Skin epidermis (tissue), 12 donors: ENCODE results near the gene ATP1A2.

Source experiments
- H3K27ac ChIP-seq, 21 experiments: fragments of 200-600 bp; sonication (generic) in 11 of 21; one replicate each; pipeline ENCODE4 v1.5.0; 2020; ENCODE audit warnings: mild to moderate bottlenecking in 3 of 21, inconsistent platforms in 2 of 21, moderate library complexity in 2 of 21
- H3K4me3 ChIP-seq, 7 experiments: fragments of 200-600 bp; sonication (generic) in 2 of 7; one replicate each; pipeline ENCODE4 v1.5.0; 2020; ENCODE audit warnings: inconsistent platforms in 2 of 7, mild to moderate bottlenecking in 2 of 7, moderate library complexity in 1 of 7

The ATP1A2 gene

DNA sequence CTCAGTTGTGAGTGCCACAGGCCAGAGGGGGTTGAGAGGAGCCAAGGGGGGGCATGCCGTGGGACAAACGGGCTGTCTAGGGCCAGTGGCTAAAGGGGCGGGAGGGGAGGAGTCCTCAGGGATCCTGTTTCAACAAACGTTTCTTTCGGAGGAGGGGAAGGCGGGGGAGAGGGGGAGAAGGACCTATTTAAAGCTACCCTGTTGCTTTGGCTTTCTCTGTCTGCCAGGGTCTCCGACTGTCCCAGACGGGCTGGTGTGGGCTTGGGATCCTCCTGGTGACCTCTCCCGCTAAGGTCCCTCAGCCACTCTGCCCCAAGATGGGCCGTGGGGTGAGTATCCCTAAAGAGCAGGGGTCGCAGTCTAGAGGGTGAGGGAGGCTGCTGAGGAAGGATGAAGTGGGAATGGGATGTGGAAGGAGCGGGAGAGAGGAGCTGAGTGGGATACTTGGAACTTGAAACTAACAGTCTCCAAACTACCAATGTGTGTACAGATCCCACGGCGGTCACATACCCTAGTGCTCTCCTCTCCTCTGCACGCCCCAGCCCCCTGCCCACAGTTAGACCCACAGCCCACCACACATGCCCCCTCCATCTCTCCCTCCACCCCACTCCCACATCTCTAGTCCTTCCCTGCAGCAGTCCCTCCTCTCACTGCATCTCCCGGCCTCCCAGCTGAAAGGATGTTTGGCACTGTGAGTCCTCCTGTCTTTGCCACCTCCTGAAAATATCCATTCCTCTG lies at the start of gene ATP1A2:
Gene ATP1A2, plus strand, starts transcription at position 215 of the 738 bp plus-strand sequence. Its CDS starts 103 bp downstream, at position 318.
- no peak within 1 kb of the TSS for H3K4me3 ChIP-seq
- H3K27ac ChIP-seq: no peak within 1 kb of the TSS

DNA sequence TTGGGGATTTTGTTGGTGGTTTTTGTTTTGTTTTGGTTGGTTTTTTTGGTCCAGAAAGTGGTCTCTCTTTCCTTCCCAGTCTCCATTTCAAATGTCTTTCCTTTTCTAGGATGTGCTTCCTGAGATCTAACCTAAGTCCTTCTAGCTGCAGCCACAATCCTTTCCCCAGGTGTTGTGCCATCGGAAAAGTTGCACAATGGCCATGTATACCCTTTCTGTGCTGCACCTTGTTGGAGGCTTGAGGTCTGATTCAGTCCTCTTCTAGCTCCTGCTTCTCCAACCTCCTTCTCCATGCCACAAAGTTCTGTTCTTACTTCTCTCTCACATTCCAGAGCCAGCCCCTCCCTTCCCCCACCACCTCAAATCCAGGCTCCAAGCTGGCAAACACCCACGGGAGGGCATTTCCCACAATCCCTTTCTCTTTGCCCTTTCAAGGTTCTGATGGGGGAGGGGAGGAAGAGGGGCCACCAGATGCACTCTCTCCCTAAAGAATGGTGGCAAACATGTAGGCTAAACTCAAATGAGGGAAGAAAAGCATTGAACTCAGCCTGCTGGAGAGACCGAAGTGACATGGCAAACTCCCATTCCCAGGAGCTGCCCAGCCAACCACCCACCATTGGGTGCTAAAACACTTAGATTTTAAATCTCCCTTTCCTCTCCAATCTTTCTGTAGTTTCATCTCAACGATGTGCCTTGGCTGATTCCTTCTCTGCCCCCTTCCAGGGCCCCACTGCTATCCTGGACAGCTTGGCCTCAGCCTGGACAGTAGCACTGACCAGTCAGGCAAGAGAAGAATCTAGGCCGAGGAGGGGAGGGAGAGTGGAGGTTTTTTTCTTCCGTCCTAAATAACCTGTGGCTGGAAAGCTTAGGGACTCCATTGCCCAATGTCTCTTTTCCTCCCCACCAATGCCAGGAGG lies 48.5 kb upstream of the ATP1A2 start:
- Histone ChIP-seq H3K4me3 (no peak overlapping the region), H3K27ac (no peak overlapping the region)

DNA sequence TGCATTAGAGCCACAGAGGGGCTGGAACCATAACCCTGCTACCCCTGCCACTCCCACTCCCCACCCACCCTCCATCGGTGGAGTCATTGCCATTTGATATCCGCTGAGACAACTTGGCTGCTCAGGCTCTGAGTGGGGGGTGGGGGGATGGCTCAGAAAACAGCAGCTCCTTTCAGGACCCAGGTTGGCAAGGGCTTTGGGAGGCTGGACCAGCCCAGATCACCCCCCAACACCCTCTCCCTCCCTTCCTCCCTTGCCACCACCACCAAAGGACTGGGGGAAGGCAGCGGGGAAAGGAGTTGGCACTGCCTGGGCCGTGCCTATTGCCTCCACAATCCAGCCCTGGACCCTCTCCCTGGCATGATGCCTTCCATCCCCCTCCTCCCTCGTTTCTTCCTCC lies 47.3 kb upstream of the ATP1A2 start:
- Histone ChIP-seq H3K4me3 (no peak overlapping the region), H3K27ac (no peak overlapping the region)

DNA sequence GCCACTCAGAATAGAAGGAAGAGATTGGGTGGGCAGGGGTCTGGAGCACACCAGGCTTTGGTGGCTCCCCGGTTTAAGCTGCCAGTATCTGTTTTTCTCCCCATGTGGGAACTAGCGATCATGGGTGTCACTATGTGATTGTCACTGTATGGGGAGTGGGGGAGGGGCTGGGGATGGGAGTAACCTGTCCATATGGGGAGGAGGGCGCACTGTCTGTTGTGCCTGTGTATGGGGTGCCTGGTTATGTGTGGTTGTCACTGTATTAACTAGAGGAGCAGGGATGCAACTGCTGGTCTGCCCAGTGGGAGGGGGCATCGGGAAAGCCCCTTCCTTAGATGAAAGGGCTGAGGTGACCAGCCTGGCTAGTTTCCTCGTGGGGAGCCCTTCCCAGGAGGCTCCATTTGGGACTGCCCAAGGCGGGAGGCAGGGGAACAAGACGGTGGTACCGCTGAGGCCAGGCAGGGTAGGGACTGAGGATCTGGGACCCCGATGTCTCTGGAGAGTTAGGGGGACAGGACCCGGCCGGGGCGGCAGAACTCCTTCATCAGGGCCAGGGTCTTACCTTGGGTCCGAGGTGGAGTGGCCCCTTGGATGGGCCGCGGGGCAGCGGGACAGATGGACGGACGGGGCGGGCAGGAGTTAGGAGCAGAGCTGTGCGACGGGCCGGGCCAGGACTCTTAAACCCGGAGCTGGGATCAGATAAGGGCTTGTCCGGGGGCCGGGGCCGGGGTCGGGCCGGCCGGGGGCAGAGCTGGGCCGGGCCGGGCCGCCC lies 45.9 kb upstream of the ATP1A2 start, which contains the start of gene KCNJ10:
Gene KCNJ10, minus strand, starts transcription at position 701 of the 772 bp plus-strand sequence. CDS start 27,628 bp downstream, outside the sequence.
- Histone ChIP-seq H3K27ac (no peak within 1 kb of the TSS), H3K4me3 (peak within 1 kb of the TSS; percentile 7 to 44 (median 29))

DNA sequence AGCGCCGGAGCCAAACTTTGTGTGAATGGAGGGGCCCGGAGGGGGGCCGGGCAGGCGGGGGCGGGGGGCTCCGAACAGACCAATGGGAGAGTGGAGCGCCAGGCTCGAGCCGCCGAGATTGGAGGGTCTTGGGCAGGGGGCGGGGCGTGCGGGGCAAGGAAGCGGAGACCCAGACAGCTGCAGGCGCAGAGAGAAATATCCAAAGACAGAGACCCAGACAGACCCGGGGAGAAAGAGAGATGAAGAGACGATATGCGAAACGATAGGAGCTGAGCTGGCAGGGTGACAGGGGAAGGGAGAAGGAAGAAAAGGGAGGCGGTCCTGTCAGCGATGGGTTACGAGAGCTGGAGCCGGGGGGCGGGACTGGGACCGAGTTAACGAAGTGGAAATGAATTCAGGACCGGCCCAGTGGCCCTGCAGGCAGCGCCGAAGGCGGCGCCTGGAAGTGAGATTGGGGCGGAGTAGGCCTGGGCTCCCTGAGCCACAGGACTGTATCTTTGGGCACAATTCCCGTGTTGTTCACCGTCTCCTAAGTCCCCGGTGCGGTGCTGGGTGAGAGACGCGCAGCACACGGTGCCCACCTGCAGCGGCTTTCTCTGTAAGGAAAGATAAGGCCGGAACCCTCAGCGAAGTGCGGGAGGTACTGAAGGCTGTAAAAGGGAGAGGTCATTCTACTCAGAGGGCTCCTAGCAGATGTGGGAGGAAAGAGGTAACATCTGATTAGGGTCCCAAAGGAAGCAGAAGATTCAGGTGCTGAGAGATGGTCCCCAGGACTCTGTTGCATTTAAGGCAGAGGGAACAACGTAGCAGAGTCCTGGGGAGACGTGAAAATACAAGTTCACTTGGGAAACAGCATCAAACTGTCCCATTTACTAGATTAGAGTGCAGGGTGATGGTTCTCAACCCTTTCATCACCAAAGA lies 45.1 kb upstream of the ATP1A2 start:
- H3K4me3 ChIP-seq: peak overlapping the region; percentile 7 to 44 (median 29)
- H3K27ac ChIP-seq: no peak overlapping the region

DNA sequence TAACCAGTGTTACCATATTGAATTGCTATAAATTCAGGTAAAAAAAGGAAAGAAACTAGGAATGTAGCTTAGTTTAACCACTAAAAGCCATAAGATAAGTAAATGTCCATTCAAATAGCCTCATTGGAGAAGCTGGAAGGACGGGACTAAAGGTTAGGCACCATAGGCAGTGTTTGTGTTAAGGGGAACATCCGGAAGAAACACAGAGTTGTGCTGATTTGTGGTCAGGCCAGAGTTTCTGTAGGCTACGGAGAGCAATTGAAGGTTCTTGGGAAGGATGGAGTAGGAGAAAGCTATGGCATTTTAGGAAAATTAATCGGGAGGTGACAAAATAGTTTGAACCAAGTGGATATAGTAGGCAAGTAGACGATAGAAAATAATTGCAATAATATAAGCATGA lies 44.3 kb upstream of the ATP1A2 start:
- H3K4me3 ChIP-seq: no peak overlapping the region
- no peak overlapping the region for H3K27ac ChIP-seq

DNA sequence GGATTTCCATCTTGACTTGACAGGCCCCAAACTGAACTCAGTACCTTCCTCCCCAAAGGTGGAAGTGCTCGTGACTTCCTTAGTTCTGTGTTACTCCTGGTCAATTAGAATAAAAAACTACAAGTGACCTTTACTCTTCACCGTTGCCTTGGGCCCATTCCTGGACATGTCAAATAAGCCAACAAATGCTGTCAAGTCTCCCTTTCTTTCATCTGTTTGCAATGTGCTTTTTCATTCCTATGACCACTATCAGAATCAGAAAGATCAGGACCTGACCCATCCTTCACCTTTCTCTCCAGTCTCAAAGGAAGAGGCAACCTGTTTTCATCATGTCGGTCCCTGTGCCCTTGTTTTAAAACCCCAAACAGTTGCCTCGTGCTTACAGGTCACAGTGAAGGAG lies 40.7 kb upstream of the ATP1A2 start:
- Histone ChIP-seq H3K4me3 (no peak overlapping the region), H3K27ac (no peak overlapping the region)

DNA sequence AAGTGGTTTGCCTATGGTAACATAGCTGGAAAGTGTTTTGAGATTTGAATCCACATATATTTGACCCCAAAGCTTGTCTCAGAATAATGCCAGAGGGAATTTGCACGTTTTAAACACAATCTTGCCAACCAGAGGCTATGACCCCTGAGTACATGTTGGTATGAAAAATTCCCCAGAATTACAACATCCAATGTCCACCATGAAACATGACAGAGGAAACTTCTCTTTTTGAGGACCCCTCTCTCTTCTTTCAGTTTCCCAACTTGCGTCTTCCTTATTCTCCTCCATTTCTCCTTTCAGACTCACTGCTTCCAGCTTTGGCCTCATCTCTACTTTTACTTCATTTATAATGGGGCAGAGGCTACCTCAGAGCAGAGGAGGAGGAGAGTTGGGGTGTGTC lies 39.7 kb upstream of the ATP1A2 start:
- H3K4me3 ChIP-seq: no peak overlapping the region
- H3K27ac ChIP-seq: peak overlapping the region in 1 of 21 experiments; percentile 9

DNA sequence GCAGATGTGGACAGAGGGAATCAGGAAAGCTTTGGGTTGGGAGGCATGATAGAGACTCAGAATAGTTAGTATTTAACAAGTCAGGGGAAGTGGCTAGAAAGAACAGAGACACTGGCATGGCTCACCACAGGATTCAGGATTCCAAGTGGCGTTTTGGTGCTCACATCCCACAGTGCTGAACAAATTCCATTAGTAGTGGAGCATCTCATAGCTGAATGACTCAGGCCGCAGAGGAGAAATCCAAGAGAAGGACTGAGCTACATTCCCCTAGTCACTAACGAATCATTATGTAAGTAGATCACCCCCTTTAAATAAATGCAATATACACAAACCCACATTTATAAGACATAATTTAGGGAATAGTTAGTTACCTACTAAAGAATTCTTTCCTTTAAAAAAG lies 39.3 kb upstream of the ATP1A2 start:
- peak overlapping the region in 2 of 21 experiments; percentile 9 to 65 for H3K27ac ChIP-seq
- H3K4me3 ChIP-seq: no peak overlapping the region

DNA sequence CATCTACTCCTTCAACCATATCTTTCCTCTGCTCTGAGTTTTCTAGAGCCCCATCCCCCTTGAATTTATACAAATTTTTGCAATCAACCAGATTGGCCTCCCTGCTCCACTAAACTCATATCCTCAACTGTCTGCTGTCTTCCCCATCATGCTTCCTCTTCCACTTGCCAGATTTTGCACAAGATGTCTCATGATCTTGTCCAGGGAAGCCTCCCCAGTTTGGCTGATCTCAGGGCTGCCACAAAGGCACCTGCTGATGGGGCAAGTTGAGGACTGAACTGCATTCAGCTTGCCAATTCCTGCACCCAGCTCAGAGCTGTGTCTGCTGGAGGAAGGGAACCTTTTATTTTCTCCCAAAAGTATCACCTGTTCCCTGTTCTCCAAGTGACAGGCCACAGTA lies 38.1 kb upstream of the ATP1A2 start:
- Histone ChIP-seq H3K4me3 (no peak overlapping the region), H3K27ac (peak overlapping the region in 1 of 21 experiments; percentile 36)

DNA sequence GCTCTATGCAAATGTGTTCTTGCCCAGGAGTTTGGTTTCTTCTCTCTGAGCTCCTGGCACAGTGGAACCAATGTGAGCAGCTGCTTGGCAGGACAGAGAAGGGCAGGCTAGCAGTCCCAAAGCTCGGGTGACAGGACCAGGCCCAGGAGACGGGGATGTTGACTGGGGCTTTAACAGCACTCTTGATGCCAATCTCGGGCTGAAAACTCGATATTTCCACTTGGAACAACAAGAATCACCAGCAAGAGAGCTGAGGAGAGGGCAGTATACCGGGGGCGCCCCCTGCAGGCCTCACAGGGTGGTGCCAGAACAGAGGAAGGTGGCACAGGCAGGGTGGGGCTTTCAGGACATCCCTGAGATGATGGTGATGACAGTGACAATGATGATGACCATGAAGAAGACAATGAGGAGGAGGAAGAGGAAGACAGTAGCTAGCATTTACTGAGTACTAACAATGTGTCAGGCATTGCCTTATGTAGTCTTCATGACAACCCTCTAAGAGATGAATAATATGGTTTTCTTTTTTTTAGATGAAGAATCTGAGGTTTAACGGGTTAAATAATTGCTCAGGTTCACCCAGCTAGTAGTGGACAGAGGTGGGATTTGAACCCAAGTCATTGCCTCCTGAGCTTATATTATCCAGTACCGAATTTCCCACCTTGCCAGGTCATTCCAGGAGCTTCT lies 36.9 kb upstream of the ATP1A2 start:
- Histone ChIP-seq H3K4me3 (no peak overlapping the region), H3K27ac (no peak overlapping the region)

DNA sequence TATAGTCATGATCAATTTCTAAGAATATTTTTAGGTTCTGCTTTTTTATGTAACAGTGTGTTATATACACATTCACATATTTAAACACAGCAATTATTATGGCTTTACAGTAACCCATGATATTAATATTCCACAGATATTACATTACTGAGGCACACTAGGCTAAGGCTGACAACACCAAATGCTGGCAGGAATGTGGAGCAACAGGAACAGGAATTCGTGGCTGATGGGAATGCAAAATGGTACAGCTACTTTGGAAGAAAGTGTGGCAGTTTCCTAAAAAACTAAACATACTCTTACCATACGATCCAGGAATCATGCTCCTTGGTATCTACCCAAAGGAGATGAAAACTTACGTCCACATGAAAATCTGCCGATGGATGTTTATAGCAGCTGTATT lies 36.1 kb upstream of the ATP1A2 start:
- H3K27ac ChIP-seq: no peak overlapping the region
- H3K4me3 ChIP-seq: no peak overlapping the region

DNA sequence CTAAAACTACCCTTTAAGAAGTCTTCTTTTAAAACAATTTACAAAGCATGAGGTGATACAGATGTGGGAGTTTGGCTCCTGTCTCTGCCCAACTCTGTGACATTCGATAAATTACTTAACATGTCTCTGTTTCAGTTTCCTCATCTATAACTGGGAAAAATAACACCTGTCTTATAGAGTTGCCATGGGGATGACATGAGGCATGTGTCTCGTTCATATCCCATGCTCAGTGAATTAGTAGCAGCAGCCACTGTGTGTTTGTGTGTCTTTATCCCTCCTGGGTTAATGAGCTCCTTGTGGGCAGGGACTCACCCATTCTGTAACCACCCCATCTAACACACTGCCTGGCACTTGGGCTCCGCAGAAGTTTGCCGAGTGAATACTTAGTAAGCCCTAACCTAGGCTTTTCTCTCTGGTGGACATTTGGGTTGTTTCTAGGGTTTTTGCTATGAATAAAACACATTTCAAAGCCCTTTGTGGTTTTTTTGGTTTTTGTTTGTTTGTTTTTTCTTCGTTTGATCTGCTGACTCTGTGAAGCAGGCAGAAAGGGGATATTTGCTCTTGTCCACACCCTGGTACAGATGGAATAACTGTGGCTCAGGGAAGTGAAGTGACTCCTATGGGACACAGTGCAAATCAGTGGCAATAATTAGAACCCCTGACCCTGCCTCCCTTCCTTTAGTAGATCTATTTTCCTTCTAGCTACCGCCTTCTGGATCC lies 35.0 kb upstream of the ATP1A2 start:
- H3K27ac ChIP-seq: no peak overlapping the region
- no peak overlapping the region for H3K4me3 ChIP-seq

DNA sequence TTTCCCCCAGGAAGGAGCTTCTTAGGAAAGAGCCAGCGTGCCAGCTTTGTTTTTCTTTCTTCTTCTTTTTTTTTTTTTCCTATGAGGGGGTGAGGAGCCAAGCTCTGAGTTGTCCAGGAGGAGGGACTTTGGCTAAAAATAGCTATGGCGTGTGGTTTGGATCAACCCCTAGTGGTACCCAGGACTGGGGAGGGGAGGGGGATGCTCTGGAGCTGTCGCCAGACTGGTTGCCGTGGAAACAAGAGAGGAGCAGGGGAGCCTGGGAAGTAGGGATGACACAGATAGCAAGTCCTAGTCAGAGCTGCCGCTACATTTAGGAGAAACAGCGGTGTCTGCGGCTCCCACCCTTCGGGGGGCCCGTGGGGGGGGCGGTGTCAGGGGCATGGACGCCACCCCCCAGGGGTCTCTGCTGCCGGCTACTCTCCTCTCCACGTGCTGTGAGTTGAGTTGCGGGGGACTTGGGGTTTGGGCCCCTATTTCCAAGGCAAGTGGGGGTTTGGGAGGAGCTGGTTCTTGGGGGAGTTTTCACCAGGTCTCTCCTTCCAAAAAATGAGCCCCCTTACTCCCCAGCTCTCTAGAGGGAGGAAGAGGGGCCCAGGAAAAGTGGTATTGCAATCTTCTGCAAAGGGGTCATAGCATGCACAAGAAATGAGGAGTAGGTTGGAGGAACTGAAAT lies 34.2 kb upstream of the ATP1A2 start, which contains the start of gene KCNJ9:
Gene KCNJ9, plus strand, starts transcription at position 278 of the 676 bp plus-strand sequence. CDS start 2,493 bp downstream, outside the sequence.
- H3K27ac ChIP-seq: no peak within 1 kb of the TSS
- no peak within 1 kb of the TSS for H3K4me3 ChIP-seq

DNA sequence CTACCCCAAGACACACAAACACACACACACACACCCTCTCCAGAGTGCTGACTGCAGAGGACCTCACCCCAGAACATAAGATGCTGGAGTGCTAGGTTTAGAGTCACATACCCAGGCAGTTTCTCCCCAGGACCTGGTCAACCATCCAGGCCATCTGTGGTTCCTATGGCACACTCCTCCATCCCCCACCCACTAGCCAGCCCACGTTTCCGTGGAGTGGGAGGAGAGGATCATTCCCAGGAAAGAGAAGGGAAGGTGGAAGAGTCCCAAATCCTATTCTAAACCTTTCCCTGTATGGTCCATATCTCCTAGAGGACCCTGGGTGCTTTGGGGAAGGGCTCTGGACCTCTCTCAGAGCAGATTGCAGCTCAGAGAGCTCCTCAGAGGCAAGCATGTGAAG lies 33.1 kb upstream of the ATP1A2 start:
- Histone ChIP-seq H3K27ac (no peak overlapping the region), H3K4me3 (no peak overlapping the region)

DNA sequence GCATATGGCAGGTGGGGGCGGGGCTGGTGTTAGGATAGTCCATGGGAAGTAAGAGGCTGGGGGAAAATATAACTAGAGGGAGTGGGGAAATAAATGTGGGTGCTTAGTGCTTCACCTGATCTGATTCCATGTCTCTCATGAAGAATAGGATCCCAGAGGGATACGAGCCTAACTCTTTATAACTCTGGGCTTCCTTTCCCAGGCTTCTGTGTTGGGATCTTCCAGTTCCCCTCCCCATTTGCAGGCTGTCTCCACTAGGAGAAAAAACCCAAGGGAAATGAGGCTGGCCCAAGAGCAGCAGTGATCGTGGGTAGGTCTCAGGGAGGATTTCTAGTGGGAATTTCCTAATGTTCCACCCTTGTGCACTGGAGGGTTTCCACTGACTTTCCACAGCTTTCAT lies 32.6 kb upstream of the ATP1A2 start:
- Histone ChIP-seq H3K27ac (no peak overlapping the region), H3K4me3 (no peak overlapping the region)
